Naive thymus-derived CD8-positive, alpha-beta T cell (primary cell): ENCODE measurements around the gene HAUS7. TPM values are rescaled to one million over a fixed set of nuclear protein-coding genes. Genes with fewer than 3 reads are reported as not detected.
A peak's percentile ranks its signal among the peaks of the same experiment; 100 is the strongest.

Experiments used
- ATAC-seq, 2 donors: fragments of 150-1000 bp; cut with Tn5 transposase in 1 of 2; sonication (Bioruptor Pico), chemical (Tn5 transposase) in 1 of 2; 1 replicate in 1 of 2; 2 replicates in 1 of 2; pipeline ENCODE4 v1.10.0; 2021; ENCODE audit warnings: mild to moderate bottlenecking in 2 of 2, moderate library complexity in 2 of 2
- POLR2A ChIA-PET: fragments of 350-600 bp; sonication (Branson Sonifier 250); formaldehyde crosslinking; loops from one replicate; lab custom pipeline; 2021; ENCODE audit warnings: antibody characterized with exemption; lab: Charles Lee
- DNase-seq, 10 donors: peaks; one replicate each; pipeline versions ENCODE4 v3.0.0 to v3.0.0-alpha.2; 2020 to 2022
- H3K27ac Mint-ChIP-seq, 10 donors: one replicate each; pipeline ENCODE4 v1.8.0; 2020 to 2022; ENCODE audit warnings: mild to moderate bottlenecking in 10 of 10, mixed read lengths in 10 of 10, moderate library complexity in 4 of 10, inconsistent platforms in 1 of 10
- H3K27me3 Mint-ChIP-seq, 5 donors: one replicate each; pipeline ENCODE4 v1.8.0; 2021 to 2022; ENCODE audit warnings: mixed read lengths in 5 of 5
- H3K36me3 Mint-ChIP-seq, 3 donors: one replicate each; pipeline ENCODE4 v1.8.0; 2020 to 2022; ENCODE audit warnings: mixed read lengths in 3 of 3, mild to moderate bottlenecking in 2 of 3, inconsistent platforms in 1 of 3
- H3K4me1 Mint-ChIP-seq, 4 donors: one replicate each; pipeline ENCODE4 v1.8.0; 2021 to 2022; ENCODE audit warnings: mixed read lengths in 4 of 4
- H3K4me3 Mint-ChIP-seq, 10 donors: one replicate each; pipeline ENCODE4 v1.8.0; 2020 to 2022; ENCODE audit warnings: mild to moderate bottlenecking in 10 of 10, mixed read lengths in 10 of 10, moderate library complexity in 6 of 10, inconsistent platforms in 1 of 10
- H3K9me3 Mint-ChIP-seq, 9 donors: one replicate each; pipeline ENCODE4 v1.8.0; 2020 to 2022; ENCODE audit warnings: mixed read lengths in 9 of 9, mild to moderate bottlenecking in 3 of 9, inconsistent platforms in 1 of 9, moderate library complexity in 1 of 9
- polyA plus RNA-seq, 3 donors: library from polyadenylated mRNA; unstranded; fragments of 300-500 nt; fragmentation: Illumina TruSeq; gene quantifications; one replicate each; pipeline ENCODE4 v1.2.3, GENCODE V29; 2021
- total RNA-seq, 8 experiments: library from RNA in 2 of 8; stranded (reverse) in 2 of 8; gene quantifications; one replicate each; pipeline ENCODE4 v1.2.3 and lab custom pipeline; 2021 to 2026

HAUS7 gene
- total and polyA plus RNA-seq, 5 experiments from 2014 or later = 19.6 to 38.9 (median 30.1) TPM

DNA sequence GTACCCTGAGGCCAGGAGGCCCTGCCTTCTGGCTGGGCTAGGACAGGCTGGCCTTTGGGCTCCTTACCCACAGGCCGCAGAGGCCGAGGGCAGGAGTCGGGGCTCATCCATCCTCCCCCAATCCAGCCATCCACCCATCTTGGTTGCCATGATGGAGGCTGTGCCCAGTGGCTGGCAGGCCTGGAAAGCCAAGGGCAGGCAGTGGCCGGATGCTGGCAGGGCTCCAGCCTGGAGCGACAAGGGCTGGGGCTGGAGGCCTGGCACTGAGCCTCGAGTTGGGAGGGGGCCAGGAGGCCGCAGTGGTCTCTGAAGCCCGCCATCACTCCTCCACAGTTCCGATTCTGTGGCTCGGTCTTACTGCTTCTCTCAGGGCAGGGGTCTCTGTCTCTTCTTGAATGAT is 15.8 kb upstream of the HAUS7 start:
- no peaks in the 10 kb centered on the region for H3K4me1 Mint-ChIP-seq
- no peak overlapping the region for H3K4me3 Mint-ChIP-seq
- no peaks in the 10 kb centered on the region for H3K27me3 Mint-ChIP-seq
- no peak for ATAC-seq
- POLR2A ChIA-PET = no interaction called here
- H3K27ac Mint-ChIP-seq = no peak overlapping the region
- peaks cover 0 to 2% (median 0%) of the 10 kb centered on the region in 9 donors for H3K9me3 Mint-ChIP-seq
- DNase-seq = no peak
- H3K36me3 Mint-ChIP-seq = no peaks in the 10 kb centered on the region

DNA sequence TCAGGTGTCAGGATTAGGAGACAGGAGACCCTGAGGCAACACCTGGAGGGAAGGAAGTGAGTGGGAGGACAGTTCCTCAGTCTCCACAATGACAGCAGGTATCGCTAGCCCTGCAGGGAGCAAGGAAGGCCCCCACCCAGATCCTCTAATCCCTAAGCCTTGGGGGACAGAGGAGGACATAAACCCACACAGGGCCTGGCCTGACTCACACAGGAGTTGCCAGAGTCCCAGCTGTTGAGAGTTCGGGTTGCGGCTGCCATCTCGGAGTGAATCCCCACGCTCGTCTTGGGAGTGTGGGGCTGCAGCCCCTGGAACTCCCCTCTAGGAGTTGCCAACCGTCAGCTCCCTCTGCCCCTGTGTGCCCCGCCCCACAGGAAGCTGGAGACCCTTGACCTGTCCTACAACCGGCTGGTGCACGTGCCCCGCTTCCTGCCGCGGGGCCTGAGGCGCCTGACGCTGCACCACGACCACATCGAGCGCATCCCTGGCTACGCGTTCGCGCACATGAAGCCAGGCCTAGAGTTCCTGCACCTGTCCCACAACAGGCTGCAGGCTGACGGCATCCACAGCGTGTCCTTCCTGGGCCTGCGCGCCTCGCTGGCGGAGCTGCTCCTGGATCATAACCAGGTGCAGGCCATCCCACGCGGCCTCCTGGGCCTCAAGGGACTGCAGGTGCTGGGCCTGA is 15.2 kb upstream of the HAUS7 start:
- Mint-ChIP-seq H3K4me1 (no peaks in the 10 kb centered on the region), H3K9me3 (peaks cover 0 to 2% (median 0%) of the 10 kb centered on the region in 9 donors), H3K27me3 (no peaks in the 10 kb centered on the region), H3K36me3 (no peaks in the 10 kb centered on the region), H3K27ac (no peak overlapping the region), H3K4me3 (no peak overlapping the region)
- POLR2A ChIA-PET = no interaction called here
- no peak for ATAC-seq
- no peak for DNase-seq

DNA sequence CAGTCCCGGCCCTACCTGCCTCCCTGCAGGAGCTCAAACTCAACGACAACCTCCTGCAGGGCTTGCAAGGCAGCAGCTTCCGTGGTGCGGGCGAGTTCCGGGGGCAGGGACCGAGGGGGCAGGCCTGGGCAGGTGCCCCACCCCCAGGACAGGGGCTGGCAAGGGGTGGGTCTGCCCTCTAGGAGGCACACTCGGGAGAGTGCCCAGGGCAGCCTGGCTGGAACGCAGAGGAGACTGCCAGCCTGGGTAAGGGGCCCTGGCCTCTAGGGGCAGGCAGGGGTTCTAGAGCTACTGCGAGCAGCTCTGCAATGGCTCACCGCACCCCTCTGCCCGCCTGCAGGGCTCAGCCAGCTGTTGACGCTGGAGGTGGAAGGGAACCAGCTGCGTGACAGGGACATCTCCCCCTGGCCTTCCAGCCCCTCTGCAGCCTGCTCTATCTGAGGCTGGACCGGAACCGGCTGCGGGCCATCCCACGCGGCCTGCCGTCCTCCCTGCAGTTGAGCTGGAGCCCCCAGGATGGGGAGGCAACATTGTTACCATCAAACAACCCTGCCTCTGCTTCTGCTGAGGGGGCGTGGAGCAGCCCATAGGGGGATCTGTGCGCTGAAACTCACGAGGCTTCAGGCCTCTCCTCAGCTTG is 12.1 kb upstream of the HAUS7 start:
- H3K27ac Mint-ChIP-seq = no peak overlapping the region
- no peak overlapping the region for H3K4me3 Mint-ChIP-seq
- H3K4me1 Mint-ChIP-seq = no peaks in the 10 kb centered on the region
- no peaks in the 10 kb centered on the region for H3K27me3 Mint-ChIP-seq
- no peaks in the 10 kb centered on the region for H3K36me3 Mint-ChIP-seq
- no peak for DNase-seq
- peaks cover 0 to 3% (median 0%) of the 10 kb centered on the region in 9 donors for H3K9me3 Mint-ChIP-seq
- no peak for ATAC-seq
- POLR2A ChIA-PET = no interaction called here

DNA sequence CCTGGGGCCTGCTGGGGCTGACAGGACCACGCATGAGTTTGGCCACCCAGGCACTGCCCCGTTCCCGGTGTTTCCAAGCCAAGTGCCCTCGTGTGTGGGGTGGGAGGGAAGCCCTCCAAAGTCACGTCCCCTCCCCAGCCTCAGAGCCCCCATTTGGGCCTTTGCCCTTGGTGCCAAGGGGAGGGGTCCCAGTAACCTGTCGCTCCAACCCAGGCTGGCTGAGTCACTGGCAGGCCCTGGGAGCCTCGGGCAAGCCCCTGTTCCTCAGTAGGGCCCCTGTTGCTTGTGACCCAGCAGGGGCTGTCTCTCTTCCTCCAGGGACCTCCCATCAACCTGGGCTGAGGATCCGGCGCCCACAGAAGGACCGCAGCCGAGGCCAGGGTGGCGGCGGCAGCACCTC is 10.7 kb upstream of the HAUS7 start:
- Mint-ChIP-seq H3K4me1 (peaks cover 0 to 2% (median 0%) of the 10 kb centered on the region in 4 donors), H3K27me3 (no peaks in the 10 kb centered on the region), H3K4me3 (no peak overlapping the region), H3K36me3 (no peaks in the 10 kb centered on the region), H3K27ac (no peak overlapping the region), H3K9me3 (peaks cover 0 to 3% (median 0%) of the 10 kb centered on the region in 9 donors)
- no peak for ATAC-seq
- POLR2A ChIA-PET = no interaction called here
- no peak for DNase-seq

DNA sequence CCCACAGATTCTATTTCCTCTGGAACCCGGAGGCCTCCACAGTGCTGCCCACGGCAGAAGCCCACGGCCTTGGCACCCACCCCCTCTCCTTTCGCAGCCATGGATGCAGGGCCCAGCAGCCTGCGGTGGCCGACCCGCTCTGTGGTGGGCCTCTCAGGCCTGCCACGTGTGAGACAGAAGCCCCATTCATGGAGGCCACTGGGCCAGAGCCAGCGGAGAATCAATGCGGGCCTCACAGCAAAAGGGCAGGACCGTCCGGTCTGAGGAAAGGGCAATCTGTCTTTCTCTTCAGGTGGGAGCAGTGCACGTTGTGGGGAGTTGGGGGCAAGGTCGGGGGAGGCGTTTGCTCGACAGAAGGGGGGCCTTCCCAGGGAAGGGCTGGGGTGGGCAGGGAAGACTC is 8.4 kb upstream of the HAUS7 start:
- H3K27me3 Mint-ChIP-seq = no peaks in the 10 kb centered on the region
- no peak overlapping the region for H3K27ac Mint-ChIP-seq
- peaks cover 0 to 6% (median 4%) of the 10 kb centered on the region in 4 donors for H3K4me1 Mint-ChIP-seq
- peaks cover 0 to 3% (median 0%) of the 10 kb centered on the region in 9 donors for H3K9me3 Mint-ChIP-seq
- H3K36me3 Mint-ChIP-seq = no peaks in the 10 kb centered on the region
- ATAC-seq = no peak
- DNase-seq = no peak
- H3K4me3 Mint-ChIP-seq = no peak overlapping the region
- POLR2A ChIA-PET = no interaction called here

DNA sequence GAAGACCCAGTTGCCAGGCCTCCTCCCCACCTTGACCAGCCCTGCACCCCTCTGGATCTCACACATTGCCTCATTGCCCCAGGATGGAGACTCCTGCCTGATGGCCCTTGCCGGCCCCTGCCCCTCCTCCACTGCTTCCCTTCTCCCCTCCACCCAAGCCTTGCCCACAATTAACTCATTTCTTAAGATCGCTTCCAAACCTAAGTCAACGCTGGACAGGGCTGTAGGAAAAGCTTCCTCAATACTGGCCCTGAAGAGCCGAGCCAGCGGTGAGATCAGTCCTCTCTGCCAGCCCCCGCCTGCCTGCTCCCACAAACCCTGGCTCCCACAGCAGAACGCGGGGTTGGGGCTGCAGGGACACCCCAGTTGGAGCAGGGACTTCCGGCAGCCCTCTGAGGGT is 7.5 kb upstream of the HAUS7 start:
- no peak for DNase-seq
- no peaks in the 10 kb centered on the region for H3K36me3 Mint-ChIP-seq
- no peaks in the 10 kb centered on the region for H3K27me3 Mint-ChIP-seq
- POLR2A ChIA-PET = no interaction called here
- peaks cover 0 to 9% (median 6%) of the 10 kb centered on the region in 4 donors for H3K4me1 Mint-ChIP-seq
- ATAC-seq = no peak
- peaks cover 0 to 3% (median 0%) of the 10 kb centered on the region in 9 donors for H3K9me3 Mint-ChIP-seq
- H3K27ac Mint-ChIP-seq = no peak overlapping the region
- H3K4me3 Mint-ChIP-seq = no peak overlapping the region

DNA sequence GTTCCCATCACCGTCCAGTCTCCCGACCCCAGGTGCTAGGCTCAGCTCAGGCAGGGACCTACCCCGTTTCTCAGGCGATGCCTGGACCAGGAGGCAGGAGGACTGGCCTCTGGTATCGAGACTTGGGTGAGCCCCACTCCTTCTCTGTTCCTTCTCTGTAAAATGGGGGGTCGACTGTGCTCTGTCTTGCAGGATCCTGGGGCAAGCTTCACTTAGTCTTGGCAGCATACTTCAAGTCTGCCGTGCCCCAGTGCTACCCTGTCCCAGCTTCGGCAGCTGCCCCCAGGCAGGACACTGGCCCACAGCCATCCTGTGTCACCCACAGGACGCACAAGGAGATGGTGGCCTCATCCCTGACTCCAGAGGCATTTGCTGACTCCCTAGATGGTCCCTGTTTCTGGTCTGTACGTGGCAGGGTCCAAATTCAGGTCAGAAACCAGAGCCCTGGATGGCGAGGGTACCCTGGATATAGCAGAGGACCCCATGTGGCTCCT is 7.0 kb upstream of the HAUS7 start:
- Mint-ChIP-seq H3K4me3 (no peak overlapping the region), H3K36me3 (no peaks in the 10 kb centered on the region)

DNA sequence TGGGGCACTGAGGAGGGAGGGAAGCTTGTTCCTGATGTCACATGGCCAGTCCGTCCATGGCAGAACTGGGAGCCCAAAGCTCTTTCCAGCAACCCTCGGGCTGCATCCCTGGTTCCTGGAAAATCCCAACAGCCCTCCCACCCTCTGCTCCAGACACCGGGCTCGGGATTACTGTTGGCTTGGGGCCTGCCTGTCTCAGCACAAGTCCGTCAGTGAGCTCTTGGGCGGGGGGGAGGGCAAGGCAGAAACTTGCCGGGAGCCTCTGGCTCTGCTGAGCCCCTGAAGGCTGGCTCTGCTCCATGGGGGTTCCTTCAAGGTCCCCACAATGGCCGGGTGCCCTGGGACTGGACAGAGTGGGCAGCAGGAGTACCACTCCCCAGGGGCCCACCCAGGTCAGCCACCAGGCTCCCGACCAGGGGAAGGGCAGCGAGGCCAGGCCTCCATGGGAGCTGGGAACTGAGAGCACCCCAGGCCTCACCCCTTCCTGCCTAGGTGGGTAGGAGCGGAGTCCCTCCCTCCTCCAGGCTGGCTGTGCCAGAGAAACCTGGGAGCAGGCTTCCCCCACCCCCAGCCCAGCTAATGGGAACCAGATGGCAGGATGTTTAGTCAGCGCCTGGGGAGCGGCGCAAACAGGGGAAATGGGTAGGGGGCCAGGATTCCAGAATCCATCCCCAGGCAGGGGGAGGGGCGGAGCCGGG is 6.4 kb upstream of the HAUS7 start:
- H3K27ac Mint-ChIP-seq = peak overlapping the region in 1 of 10 donors; percentile 36
- no peaks in the 10 kb centered on the region for H3K36me3 Mint-ChIP-seq
- no peak for DNase-seq
- no peaks in the 10 kb centered on the region for H3K27me3 Mint-ChIP-seq
- no peak for ATAC-seq
- POLR2A ChIA-PET = no interaction called here
- H3K4me3 Mint-ChIP-seq = no peak overlapping the region
- H3K9me3 Mint-ChIP-seq = peaks cover 0 to 3% (median 0%) of the 10 kb centered on the region in 9 donors
- H3K4me1 Mint-ChIP-seq = peaks cover 0 to 9% (median 6%) of the 10 kb centered on the region in 4 donors

More for the DNA sequence above, 7.0 kb upstream of the HAUS7 start:
- Mint-ChIP-seq H3K9me3 (peaks cover 0 to 3% (median 0%) of the 10 kb centered on the region in 9 donors), H3K4me1 (peaks cover 0 to 9% (median 6%) of the 10 kb centered on the region in 4 donors), H3K27me3 (no peaks in the 10 kb centered on the region), H3K27ac (no peak overlapping the region)
- ATAC-seq (no peak), DNase-seq (no peak)
- POLR2A ChIA-PET = no interaction called here

DNA sequence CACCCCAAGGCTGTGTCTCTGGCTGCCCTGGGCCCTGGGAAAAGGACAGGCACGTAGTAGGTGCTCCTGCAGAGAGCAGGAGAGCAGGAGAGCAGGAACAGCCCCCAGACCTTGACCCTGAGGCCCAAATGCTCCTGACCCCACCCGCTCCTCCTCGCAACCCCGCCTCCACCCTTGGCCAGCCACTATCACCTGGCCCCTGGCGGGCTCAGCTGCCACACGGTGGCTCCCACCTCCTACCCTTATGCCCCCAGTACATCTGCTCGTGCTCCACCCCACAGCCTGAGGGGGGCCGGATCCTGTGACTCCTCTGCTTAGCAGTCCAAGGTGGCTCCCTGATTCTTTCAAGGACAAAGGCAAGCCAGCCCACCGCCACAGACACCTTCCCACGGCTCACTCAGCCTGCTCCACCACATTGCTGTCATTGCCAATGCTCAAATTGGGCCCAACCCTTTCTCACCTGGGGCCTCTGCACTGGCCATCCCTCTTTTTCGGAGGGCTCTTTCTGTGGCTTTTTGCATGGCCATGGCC is 5.4 kb upstream of the HAUS7 start:
- peak overlapping the region in 4 of 10 donors; percentile 18 to 63 (median 56) for H3K4me3 Mint-ChIP-seq
- H3K27me3 Mint-ChIP-seq = no peaks in the 10 kb centered on the region
- peaks cover 0 to 3% (median 0%) of the 10 kb centered on the region in 9 donors for H3K9me3 Mint-ChIP-seq
- H3K27ac Mint-ChIP-seq = peak overlapping the region in 1 of 10 donors; percentile 34
- POLR2A ChIA-PET = no interaction called here
- H3K4me1 Mint-ChIP-seq = peaks cover 0 to 11% (median 8%) of the 10 kb centered on the region in 4 donors
- H3K36me3 Mint-ChIP-seq = no peaks in the 10 kb centered on the region
- no peak for DNase-seq
- ATAC-seq = no peak

DNA sequence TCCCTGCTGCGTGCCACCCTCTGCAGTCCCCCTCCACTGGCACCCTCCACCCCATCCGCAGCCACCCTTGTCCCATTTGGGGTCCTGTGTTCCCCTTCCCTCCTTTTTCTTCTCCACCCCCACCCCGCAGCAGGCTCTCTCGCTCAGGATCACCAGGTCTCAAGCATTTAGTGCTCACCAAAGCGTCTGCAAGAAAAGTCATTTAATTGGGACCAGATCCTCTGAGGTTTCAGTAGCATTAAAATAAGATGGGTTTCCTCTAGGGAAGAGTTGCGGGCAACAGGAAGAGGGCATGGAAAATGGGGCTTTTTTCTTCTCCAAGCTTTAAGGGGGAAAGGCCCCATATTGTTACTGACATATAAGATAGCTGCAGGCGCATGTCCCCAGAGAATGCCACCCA is 4.9 kb upstream of the HAUS7 start:
- no peak for DNase-seq
- Mint-ChIP-seq H3K9me3 (peaks cover 0 to 3% (median 0%) of the 10 kb centered on the region in 9 donors), H3K27ac (peak overlapping the region in 2 of 10 donors; percentile 17 to 56), H3K4me1 (peaks cover 0 to 11% (median 8%) of the 10 kb centered on the region in 4 donors), H3K36me3 (no peaks in the 10 kb centered on the region), H3K4me3 (peak overlapping the region in 8 of 10 donors; percentile 6 to 62 (median 38)), H3K27me3 (no peaks in the 10 kb centered on the region)
- no peak for ATAC-seq
- POLR2A ChIA-PET = no interaction called here

DNA sequence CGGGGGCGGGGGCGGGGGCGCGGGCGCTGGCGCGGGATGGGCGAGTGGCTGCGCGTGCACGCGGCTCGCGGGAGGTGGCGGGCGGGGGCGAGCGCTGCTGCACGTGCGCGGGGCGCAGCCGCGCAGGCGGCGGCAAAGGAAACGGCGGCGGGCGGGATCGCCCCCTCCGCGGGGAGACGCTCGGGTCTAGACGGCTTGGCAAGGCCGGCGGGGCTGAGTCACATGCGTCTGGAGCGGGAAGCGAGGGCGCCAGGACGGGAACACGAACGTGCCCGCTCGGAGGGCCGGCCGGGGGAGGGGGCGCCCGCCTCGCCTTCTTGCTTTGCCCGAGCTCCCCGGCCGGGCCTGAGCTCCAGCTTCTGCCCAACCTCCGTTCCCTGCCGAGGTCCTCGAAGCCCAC is 4.3 kb upstream of the HAUS7 start:
- H3K4me1 Mint-ChIP-seq = peaks cover 0 to 11% (median 8%) of the 10 kb centered on the region in 4 donors
- peak overlapping the region in 3 of 10 donors; percentile 8 to 62 (median 41) for H3K4me3 Mint-ChIP-seq
- H3K9me3 Mint-ChIP-seq = peaks cover 0 to 3% (median 0%) of the 10 kb centered on the region in 9 donors
- H3K27ac Mint-ChIP-seq = no peak overlapping the region
- DNase-seq (peak; percentile 14 to 67 (median 33)), ATAC-seq (peak in 1 of 2 donors; percentile 13)
- POLR2A ChIA-PET = no interaction called here
- no peaks in the 10 kb centered on the region for H3K27me3 Mint-ChIP-seq
- no peaks in the 10 kb centered on the region for H3K36me3 Mint-ChIP-seq

DNA sequence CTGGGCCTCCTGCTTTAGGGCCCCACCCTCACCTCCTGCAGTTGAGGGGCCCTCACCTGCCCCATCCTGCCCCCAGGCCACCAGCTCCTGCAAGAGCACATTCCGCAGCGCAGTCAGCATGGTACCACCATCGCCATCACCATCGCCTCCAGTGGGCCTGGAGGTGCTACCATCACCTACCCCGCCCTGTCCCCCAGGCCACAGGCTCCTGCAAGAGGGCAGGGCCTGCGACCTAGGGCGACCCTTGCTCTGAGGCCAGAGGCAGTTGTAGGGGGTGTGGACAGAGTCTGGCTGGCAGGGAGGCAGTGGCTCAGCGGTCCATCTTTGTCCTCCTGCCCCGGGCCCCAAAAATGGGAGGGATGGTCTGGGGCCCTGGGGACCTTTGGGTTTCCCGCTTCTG is 3.9 kb upstream of the HAUS7 start:
- H3K27ac Mint-ChIP-seq = peak overlapping the region in 9 of 10 donors; percentile 13 to 87 (median 59)

More for the DNA sequence above, 3.9 kb upstream of the HAUS7 start:
- peak overlapping the region in 9 of 10 donors; percentile 22 to 82 (median 62) for H3K4me3 Mint-ChIP-seq
- ATAC-seq = no peak
- POLR2A ChIA-PET = interaction anchor here (0.6 to 0.7 kb wide), 2 partner anchors 523 to 533 kb away, joined by 3 read pairs; no protein-coding TSS in a partner anchor
- no peak for DNase-seq
- H3K9me3 Mint-ChIP-seq = peaks cover 0 to 1% (median 0%) of the 10 kb centered on the region in 9 donors
- H3K4me1 Mint-ChIP-seq = peaks cover 0 to 15% (median 9%) of the 10 kb centered on the region in 4 donors
- no peaks in the 10 kb centered on the region for H3K36me3 Mint-ChIP-seq
- H3K27me3 Mint-ChIP-seq = no peaks in the 10 kb centered on the region
